ENCODE data around the gene SCGB1C1. TPM values are rescaled to one million over a fixed set of nuclear protein-coding genes. Genes with fewer than 3 reads are reported as not detected.

The SCGB1C1 gene
- total and polyA plus RNA-seq, 2 experiments from 2014 or later: not detected

DNA sequence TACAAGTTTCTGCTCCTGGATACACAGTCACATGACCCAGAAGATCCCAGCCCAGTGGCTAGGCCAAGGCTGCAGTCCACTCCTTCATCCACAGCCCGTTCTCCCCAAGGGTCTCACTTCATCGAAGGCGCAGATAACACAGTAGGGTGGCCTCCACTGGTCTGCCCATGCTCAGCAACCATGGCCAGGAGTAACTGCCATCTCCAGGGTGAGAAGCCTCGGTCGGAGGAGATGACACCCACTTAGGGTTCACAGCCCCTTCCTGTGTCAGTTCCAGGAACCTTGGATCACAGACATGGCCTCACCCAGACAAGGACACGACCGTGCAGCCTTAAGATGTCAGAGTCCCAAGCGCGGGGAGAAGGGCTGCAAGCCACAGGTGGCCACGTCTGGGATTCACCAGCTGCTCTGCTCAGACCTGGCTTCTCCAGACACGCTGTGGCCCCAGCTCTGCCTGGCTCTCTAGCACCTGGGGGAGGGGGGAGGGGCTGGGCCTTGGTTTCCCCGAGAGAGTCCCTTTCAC, 11.8 kb downstream of the SCGB1C1 start:
- Histone ChIP-seq H2AFZ (no peak overlapping the region), H3K4me1 (ENCODE audit: insufficient read depth) (peaks cover 9% of the 10 kb centered on the region; the same call in 1 of the 2 replicates), H3K27me3 (ENCODE audit: insufficient read depth) (no peaks in the 10 kb centered on the region), H3K9me2 (ENCODE audit: insufficient read depth) (no peaks in the 10 kb centered on the region), H3K4me2 (no peak overlapping the region), H4K20me1 (replicated peaks; ENCODE audit: insufficient read depth) (peaks cover 4% of the 10 kb centered on the region; the same call in 1 of the 2 replicates), H3K27ac (ENCODE audit: low read depth) (no peak overlapping the region), H3K4me3 (no peak overlapping the region), H3K79me2 (replicated peaks; ENCODE audit: insufficient read depth) (peaks cover 20% of the 10 kb centered on the region), H3K36me3 (ENCODE audit: insufficient read depth) (no peaks in the 10 kb centered on the region), H3F3A (replicated peaks; ENCODE audit: low read depth) (peaks cover 9% of the 10 kb centered on the region)
- DNase-seq (ENCODE audit: low spot score): no peak
- TF ChIP-seq CREB1 (CRISPR knock-in tag; IDR thresholded peaks at IDR 0.05; ENCODE audit: low read depth): no peak
- no peak for TF ChIP-seq EZH2 (IDR thresholded peaks at IDR 0.05; ENCODE audit: low read depth, unreplicated experiment)
- no peak for TF ChIP-seq ZNF114 (CRISPR knock-in tag; IDR thresholded peaks at IDR 0.05)
- TF ChIP-seq, protein P1, sequence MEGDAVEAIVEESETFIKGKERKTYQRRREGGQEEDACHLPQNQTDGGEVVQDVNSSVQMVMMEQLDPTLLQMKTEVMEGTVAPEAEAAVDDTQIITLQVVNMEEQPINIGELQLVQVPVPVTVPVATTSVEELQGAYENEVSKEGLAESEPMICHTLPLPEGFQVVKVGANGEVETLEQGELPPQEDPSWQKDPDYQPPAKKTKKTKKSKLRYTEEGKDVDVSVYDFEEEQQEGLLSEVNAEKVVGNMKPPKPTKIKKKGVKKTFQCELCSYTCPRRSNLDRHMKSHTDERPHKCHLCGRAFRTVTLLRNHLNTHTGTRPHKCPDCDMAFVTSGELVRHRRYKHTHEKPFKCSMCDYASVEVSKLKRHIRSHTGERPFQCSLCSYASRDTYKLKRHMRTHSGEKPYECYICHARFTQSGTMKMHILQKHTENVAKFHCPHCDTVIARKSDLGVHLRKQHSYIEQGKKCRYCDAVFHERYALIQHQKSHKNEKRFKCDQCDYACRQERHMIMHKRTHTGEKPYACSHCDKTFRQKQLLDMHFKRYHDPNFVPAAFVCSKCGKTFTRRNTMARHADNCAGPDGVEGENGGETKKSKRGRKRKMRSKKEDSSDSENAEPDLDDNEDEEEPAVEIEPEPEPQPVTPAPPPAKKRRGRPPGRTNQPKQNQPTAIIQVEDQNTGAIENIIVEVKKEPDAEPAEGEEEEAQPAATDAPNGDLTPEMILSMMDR (conservative IDR thresholded peaks at IDR 0.05; ENCODE audit: low read depth in 2 of 2): no peak
- TF ChIP-seq, protein P2, sequence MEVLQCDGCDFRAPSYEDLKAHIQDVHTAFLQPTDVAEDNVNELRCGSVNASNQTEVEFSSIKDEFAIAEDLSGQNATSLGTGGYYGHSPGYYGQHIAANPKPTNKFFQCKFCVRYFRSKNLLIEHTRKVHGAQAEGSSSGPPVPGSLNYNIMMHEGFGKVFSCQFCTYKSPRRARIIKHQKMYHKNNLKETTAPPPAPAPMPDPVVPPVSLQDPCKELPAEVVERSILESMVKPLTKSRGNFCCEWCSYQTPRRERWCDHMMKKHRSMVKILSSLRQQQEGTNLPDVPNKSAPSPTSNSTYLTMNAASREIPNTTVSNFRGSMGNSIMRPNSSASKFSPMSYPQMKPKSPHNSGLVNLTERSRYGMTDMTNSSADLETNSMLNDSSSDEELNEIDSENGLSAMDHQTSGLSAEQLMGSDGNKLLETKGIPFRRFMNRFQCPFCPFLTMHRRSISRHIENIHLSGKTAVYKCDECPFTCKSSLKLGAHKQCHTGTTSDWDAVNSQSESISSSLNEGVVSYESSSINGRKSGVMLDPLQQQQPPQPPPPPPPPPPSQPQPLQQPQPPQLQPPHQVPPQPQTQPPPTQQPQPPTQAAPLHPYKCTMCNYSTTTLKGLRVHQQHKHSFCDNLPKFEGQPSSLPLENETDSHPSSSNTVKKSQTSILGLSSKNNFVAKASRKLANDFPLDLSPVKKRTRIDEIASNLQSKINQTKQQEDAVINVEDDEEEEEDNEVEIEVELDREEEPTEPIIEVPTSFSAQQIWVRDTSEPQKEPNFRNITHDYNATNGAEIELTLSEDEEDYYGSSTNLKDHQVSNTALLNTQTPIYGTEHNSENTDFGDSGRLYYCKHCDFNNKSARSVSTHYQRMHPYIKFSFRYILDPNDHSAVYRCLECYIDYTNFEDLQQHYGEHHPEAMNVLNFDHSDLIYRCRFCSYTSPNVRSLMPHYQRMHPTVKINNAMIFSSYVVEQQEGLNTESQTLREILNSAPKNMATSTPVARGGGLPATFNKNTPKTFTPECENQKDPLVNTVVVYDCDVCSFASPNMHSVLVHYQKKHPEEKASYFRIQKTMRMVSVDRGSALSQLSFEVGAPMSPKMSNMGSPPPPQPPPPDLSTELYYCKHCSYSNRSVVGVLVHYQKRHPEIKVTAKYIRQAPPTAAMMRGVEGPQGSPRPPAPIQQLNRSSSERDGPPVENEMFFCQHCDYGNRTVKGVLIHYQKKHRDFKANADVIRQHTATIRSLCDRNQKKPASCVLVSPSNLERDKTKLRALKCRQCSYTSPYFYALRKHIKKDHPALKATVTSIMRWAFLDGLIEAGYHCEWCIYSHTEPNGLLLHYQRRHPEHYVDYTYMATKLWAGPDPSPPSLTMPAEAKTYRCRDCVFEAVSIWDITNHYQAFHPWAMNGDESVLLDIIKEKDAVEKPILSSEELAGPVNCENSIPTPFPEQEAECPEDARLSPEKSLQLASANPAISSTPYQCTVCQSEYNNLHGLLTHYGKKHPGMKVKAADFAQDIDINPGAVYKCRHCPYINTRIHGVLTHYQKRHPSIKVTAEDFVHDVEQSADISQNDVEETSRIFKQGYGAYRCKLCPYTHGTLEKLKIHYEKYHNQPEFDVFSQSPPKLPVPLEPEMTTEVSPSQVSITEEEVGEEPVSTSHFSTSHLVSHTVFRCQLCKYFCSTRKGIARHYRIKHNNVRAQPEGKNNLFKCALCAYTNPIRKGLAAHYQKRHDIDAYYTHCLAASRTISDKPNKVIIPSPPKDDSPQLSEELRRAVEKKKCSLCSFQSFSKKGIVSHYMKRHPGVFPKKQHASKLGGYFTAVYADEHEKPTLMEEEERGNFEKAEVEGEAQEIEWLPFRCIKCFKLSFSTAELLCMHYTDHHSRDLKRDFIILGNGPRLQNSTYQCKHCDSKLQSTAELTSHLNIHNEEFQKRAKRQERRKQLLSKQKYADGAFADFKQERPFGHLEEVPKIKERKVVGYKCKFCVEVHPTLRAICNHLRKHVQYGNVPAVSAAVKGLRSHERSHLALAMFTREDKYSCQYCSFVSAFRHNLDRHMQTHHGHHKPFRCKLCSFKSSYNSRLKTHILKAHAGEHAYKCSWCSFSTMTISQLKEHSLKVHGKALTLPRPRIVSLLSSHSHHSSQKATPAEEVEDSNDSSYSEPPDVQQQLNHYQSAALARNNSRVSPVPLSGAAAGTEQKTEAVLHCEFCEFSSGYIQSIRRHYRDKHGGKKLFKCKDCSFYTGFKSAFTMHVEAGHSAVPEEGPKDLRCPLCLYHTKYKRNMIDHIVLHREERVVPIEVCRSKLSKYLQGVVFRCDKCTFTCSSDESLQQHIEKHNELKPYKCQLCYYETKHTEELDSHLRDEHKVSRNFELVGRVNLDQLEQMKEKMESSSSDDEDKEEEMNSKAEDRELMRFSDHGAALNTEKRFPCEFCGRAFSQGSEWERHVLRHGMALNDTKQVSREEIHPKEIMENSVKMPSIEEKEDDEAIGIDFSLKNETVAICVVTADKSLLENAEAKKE (CRISPR knock-in tag; IDR thresholded peaks at IDR 0.05): no peak
- TF ChIP-seq, protein P3, sequence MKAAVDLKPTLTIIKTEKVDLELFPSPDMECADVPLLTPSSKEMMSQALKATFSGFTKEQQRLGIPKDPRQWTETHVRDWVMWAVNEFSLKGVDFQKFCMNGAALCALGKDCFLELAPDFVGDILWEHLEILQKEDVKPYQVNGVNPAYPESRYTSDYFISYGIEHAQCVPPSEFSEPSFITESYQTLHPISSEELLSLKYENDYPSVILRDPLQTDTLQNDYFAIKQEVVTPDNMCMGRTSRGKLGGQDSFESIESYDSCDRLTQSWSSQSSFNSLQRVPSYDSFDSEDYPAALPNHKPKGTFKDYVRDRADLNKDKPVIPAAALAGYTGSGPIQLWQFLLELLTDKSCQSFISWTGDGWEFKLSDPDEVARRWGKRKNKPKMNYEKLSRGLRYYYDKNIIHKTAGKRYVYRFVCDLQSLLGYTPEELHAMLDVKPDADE (IDR thresholded peaks at IDR 0.05): no peak
- TF ChIP-seq, protein P4, sequence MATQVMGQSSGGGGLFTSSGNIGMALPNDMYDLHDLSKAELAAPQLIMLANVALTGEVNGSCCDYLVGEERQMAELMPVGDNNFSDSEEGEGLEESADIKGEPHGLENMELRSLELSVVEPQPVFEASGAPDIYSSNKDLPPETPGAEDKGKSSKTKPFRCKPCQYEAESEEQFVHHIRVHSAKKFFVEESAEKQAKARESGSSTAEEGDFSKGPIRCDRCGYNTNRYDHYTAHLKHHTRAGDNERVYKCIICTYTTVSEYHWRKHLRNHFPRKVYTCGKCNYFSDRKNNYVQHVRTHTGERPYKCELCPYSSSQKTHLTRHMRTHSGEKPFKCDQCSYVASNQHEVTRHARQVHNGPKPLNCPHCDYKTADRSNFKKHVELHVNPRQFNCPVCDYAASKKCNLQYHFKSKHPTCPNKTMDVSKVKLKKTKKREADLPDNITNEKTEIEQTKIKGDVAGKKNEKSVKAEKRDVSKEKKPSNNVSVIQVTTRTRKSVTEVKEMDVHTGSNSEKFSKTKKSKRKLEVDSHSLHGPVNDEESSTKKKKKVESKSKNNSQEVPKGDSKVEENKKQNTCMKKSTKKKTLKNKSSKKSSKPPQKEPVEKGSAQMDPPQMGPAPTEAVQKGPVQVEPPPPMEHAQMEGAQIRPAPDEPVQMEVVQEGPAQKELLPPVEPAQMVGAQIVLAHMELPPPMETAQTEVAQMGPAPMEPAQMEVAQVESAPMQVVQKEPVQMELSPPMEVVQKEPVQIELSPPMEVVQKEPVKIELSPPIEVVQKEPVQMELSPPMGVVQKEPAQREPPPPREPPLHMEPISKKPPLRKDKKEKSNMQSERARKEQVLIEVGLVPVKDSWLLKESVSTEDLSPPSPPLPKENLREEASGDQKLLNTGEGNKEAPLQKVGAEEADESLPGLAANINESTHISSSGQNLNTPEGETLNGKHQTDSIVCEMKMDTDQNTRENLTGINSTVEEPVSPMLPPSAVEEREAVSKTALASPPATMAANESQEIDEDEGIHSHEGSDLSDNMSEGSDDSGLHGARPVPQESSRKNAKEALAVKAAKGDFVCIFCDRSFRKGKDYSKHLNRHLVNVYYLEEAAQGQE (IDR thresholded peaks at IDR 0.05; ENCODE audit: unreplicated experiment): no peak
- Mint-ChIP-seq H3K36me3 (ENCODE audit: low read depth) (peaks cover 24% of the 10 kb centered on the region), H3K4me3 (no peak overlapping the region), H3K9me3 (no peaks in the 10 kb centered on the region), H3K27ac (no peak overlapping the region), H3K4me1 (peaks cover 4% of the 10 kb centered on the region; the same call in 2 of the 3 replicates), H3K27me3 (ENCODE audit: insufficient read depth, low read depth, poor library complexity) (peaks cover 17% of the 10 kb centered on the region)
- no peak for ATAC-seq
